HEK293T (cell line): ENCODE results near the gene UBE2O.

ENCODE experiments used
- ELF4 ChIP-seq: fragments of 450-650 bp; IDR thresholded peaks from 2 replicates; pipeline ENCODE4 v1.6.1; 2017; ENCODE audit warnings: antibody characterized with exemption
- HDGF ChIP-seq: fragments of 450-650 bp; IDR thresholded peaks from 2 replicates; pipeline ENCODE4 v1.6.1; 2017; ENCODE audit warnings: antibody characterized with exemption, borderline replicate concordance
- SP1 ChIP-seq: fragments of 450-650 bp; IDR thresholded peaks from 2 replicates; pipeline ENCODE4 v1.6.1; 2017
- ZNF384 ChIP-seq: fragments of 450-650 bp; IDR thresholded peaks from 2 replicates; pipeline ENCODE4 v1.6.1; 2016

DNA sequence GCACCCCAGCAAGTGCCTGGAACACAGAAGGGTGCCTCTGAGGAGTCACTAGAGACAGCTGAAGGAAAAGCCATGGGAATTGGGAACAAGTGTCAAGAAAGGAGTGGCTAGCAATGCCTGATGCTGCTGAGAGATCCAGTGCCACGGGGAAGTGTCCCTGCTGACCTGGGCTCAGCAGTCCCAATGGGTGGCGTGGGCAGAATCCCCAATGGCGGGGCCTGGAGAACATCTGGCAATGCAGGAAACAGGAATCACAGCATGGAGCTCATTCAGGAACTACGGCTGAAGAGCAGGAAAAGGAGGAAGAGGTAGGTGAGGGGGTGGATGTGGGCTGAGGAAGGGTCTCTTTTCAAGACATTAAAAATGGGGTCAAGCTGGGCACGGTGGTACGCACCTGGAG lies 30.1 kb downstream of the UBE2O start:
- TF ChIP-seq ELF4 (no peak), HDGF (no peak), ZNF384 (no peak), SP1 (no peak)
